GM19372 (cell line): Measurements from ENCODE around the gene C7orf57.
"Not testable (repeated sequence)": the region's sequence is repeated elsewhere in the genome, so short reads cannot be mapped to it uniquely, and the experiment has no call there.

Experiments
- ATAC-seq: cut with Tn5 transposase; IDR thresholded peaks from one replicate; pipeline ENCODE4 v1.9.1; 2021; ENCODE audit warnings: mild to moderate bottlenecking, low read depth, moderate library complexity; ENCODE audit not compliant: unreplicated experiment

C7orf57 gene

GRCh38 chr7:48033922-48034321 lies 1.4 kb upstream of the C7orf57 start:
- no peak for ATAC-seq

GRCh38 chr7:48035967-48036478 lies 680 bp downstream of the C7orf57 start:
- no peak for ATAC-seq

- ATAC-seq, result no peak
Observed at GRCh38 chr7:48038815-48039506, 3.6 kb downstream of the C7orf57 start.

GRCh38 chr7:48040944-48041652 lies 5.8 kb downstream of the C7orf57 start:
- no peak for ATAC-seq

GRCh38 chr7:48041653-48041970 lies 6.3 kb downstream of the C7orf57 start:
- ATAC-seq, result no peak

GRCh38 chr7:48042216-48042615 lies 6.9 kb downstream of the C7orf57 start:
- ATAC-seq, result no peak

- ATAC-seq, result no peak
Observed at GRCh38 chr7:48042636-48043035, 7.3 kb downstream of the C7orf57 start.

- no peak for ATAC-seq
Observed at GRCh38 chr7:48045195-48045765, 9.9 kb downstream of the C7orf57 start.

GRCh38 chr7:48046458-48046857 lies 11.1 kb downstream of the C7orf57 start:
- ATAC-seq, result no peak

- ATAC-seq, result no peak
Observed at GRCh38 chr7:48048113-48048512, 12.8 kb downstream of the C7orf57 start.

- no peak for ATAC-seq
Observed at GRCh38 chr7:48049850-48050249, 14.5 kb downstream of the C7orf57 start.

GRCh38 chr7:48052748-48053147 lies 17.4 kb downstream of the C7orf57 start:
- no peak for ATAC-seq

GRCh38 chr7:48053736-48054135 lies 18.4 kb downstream of the C7orf57 start:
- no peak for ATAC-seq

- ATAC-seq, result no peak
Observed at GRCh38 chr7:48058990-48059389, 23.6 kb downstream of the C7orf57 start.

GRCh38 chr7:48059706-48060105 lies 24.4 kb downstream of the C7orf57 start:
- no peak for ATAC-seq

GRCh38 chr7:48063985-48064384 lies 28.6 kb downstream of the C7orf57 start:
- ATAC-seq, result no peak

- no peak for ATAC-seq
Observed at GRCh38 chr7:48067475-48067874, 32.1 kb downstream of the C7orf57 start.

GRCh38 chr7:48074204-48074654 lies 38.9 kb downstream of the C7orf57 start:
- ATAC-seq, result no peak

- no peak for ATAC-seq
Observed at GRCh38 chr7:48077423-48077822, 42.1 kb downstream of the C7orf57 start.

GRCh38 chr7:48078470-48078869 lies 43.1 kb downstream of the C7orf57 start:
- ATAC-seq, result no peak

GRCh38 chr7:48082378-48082777 lies 47.0 kb downstream of the C7orf57 start:
- not testable (repeated sequence) for ATAC-seq
